ENCODE measurements around the gene CNTFR. TPM values are rescaled to one million over a fixed set of nuclear protein-coding genes. Genes with fewer than 3 reads are reported as not detected.

The CNTFR gene
- total RNA-seq, 4 donors from 2014 or later: 0.29 to 4.6 (median 0.40) TPM; not detected in 1

DNA sequence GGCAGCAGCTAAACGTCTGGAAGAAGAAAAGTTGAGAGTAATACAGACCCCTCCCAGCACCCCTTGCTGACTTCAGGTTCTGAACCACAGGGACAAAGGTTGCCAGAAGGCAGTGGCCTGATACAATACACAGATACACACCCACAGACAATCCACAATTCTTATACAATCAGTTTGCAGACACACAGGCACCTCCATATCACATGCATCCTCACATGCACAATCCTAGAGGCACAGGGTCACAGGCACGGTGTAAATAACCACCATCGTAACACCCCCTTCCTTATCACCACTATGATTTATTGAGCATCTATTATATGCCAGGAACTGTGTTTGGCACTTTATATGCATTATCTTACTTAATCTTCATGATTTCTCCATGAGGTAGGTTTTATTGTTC is 8.2 kb downstream of the CNTFR start:
- 60 to 76% methylated on average over 3 of the region's 3 CpGs for WGBS, 2 donors
- H3K9me3 ChIP-seq: no peaks in the 10 kb centered on the region

DNA sequence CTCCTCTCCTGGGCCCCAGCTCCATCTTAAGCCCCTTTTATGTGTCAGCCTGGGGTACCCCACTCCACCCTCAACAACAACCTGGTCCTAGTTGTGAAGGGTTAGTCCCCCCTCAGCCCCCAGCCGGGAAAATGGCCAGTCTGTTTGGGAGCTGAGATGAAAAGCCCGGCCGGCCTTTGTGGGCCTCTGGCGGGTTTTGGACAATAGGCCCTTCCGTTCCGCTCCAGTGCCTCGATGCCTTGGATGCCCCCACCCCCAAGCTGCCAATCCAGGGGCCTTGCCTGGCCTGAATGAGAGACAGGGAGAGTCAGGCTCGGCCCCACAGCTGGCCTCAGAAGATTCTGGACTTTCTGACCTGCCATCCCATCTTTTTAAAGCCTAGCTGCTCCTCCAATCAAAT is 9.2 kb downstream of the CNTFR start:
- peaks cover 0 to 98% (median 17%) of the 10 kb centered on the region in 4 donors for H3K27me3 ChIP-seq
- no peak for TF ChIP-seq POLR2A (IDR thresholded peaks at IDR 0.05)
- TF ChIP-seq, protein P1, sequence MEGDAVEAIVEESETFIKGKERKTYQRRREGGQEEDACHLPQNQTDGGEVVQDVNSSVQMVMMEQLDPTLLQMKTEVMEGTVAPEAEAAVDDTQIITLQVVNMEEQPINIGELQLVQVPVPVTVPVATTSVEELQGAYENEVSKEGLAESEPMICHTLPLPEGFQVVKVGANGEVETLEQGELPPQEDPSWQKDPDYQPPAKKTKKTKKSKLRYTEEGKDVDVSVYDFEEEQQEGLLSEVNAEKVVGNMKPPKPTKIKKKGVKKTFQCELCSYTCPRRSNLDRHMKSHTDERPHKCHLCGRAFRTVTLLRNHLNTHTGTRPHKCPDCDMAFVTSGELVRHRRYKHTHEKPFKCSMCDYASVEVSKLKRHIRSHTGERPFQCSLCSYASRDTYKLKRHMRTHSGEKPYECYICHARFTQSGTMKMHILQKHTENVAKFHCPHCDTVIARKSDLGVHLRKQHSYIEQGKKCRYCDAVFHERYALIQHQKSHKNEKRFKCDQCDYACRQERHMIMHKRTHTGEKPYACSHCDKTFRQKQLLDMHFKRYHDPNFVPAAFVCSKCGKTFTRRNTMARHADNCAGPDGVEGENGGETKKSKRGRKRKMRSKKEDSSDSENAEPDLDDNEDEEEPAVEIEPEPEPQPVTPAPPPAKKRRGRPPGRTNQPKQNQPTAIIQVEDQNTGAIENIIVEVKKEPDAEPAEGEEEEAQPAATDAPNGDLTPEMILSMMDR (IDR thresholded peaks at IDR 0.05): no peak

More for the DNA sequence above, 8.2 kb downstream of the CNTFR start:
- no peaks in the 10 kb centered on the region for H3K36me3 ChIP-seq
- DNase-seq: no peak
- intact Hi-C loops (cut with DNase I): loop anchor here (10.0 kb wide), 2 partner anchors 77 to 177 kb away; no protein-coding TSS in a partner anchor
- H3K4me1 ChIP-seq: peaks cover 4 to 22% (median 8%) of the 10 kb centered on the region in 3 donors
- TF ChIP-seq, protein P1 (IDR thresholded peaks at IDR 0.05): no peak
- TF ChIP-seq POLR2A (IDR thresholded peaks at IDR 0.05): no peak
- peaks cover 0 to 98% (median 20%) of the 10 kb centered on the region in 4 donors for H3K27me3 ChIP-seq
- H3K4me3 ChIP-seq: no peak overlapping the region
- H3K27ac ChIP-seq: no peak overlapping the region

DNA sequence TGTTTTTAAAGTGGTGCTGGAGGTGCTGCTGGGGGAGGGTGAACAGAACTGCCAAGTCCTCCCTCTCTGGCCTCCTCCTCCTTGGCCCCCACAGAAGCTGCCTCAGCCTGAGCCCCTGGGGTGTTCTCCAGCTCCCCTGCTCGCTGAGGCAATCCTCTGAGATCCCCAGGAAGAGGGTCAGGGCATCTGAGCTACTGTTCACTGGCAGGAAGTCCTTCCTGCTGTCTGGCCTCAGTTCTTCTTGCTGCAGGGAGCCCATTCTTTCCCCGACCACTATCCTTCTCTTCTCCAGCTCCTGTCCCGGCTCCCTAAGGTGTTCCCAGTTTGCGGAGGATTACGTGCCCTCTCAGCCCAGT is 9.7 kb downstream of the CNTFR start:
- intact Hi-C loops (cut with DNase I): loop anchor here (10.0 kb wide), 2 partner anchors 75 to 175 kb away; no protein-coding TSS in a partner anchor
- peaks cover 0 to 98% (median 17%) of the 10 kb centered on the region in 4 donors for H3K27me3 ChIP-seq
- no peaks in the 10 kb centered on the region for H3K36me3 ChIP-seq
- WGBS, 2 donors: 85 to 89% methylated on average over 5 of the region's 5 CpGs
- no peak overlapping the region for H3K4me3 ChIP-seq
- peaks cover 4 to 22% (median 8%) of the 10 kb centered on the region in 3 donors for H3K4me1 ChIP-seq
- TF ChIP-seq POLR2A (IDR thresholded peaks at IDR 0.05): no peak
- TF ChIP-seq, protein P1 (IDR thresholded peaks at IDR 0.05): no peak
- no peak for DNase-seq
- no peak overlapping the region for H3K27ac ChIP-seq
- H3K9me3 ChIP-seq: no peaks in the 10 kb centered on the region

More for the DNA sequence above, 9.2 kb downstream of the CNTFR start:
- WGBS, 2 donors: 80% methylated on average over 2 of the region's 8 CpGs; no CpG with 5 or more reads in 1 of the 2 donors
- Histone ChIP-seq H3K4me3 (no peak overlapping the region), H3K4me1 (peaks cover 4 to 22% (median 8%) of the 10 kb centered on the region in 3 donors), H3K36me3 (no peaks in the 10 kb centered on the region), H3K9me3 (no peaks in the 10 kb centered on the region), H3K27ac (no peak overlapping the region)
- no peak for DNase-seq
- intact Hi-C loops (cut with DNase I): loop anchor here (10.0 kb wide), 2 partner anchors 76 to 176 kb away; no protein-coding TSS in a partner anchor

DNA sequence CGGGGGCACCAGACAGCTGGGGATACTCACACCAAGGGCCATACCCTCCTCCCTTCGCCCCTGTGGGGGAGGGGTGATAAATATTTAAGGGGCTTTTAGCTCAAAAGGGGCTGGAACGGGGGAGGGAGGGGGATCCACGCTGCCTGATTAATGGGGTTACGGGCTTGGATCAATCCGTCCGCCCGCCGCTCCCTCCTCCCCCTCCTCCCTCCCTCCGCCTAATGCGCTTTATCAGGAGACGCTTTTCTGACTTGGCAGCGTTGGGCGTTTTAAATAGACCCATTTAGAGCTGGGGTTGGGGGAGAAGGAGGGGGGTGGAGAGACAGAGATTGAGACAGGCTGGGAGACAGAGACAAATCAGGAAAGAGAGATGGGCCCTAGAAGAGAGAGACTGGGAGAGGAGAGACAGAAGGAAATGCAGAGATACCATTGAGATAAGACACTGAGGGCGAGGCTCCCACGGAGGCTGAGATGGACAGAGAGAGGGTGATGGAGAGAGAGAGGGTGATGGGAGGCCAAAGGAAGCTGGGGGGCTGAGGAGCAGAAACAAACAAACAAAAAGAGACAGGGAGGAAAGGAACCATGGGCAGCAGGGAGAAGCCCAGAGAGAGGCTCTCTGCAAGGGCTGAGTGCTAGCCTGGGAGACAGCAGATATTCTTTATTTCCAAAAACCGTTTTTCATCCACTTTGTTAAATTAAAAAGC is 10.3 kb downstream of the CNTFR start:
- WGBS, 2 donors: 17 to 21% methylated on average over 12 of the region's 17 CpGs
- Histone ChIP-seq H3K27me3 (peaks cover 0 to 98% (median 17%) of the 10 kb centered on the region in 4 donors), H3K9me3 (no peaks in the 10 kb centered on the region), H3K4me3 (no peak overlapping the region), H3K36me3 (no peaks in the 10 kb centered on the region), H3K4me1 (peaks cover 4 to 22% (median 8%) of the 10 kb centered on the region in 3 donors), H3K27ac (no peak overlapping the region)
- no peak for DNase-seq
- no peak for TF ChIP-seq POLR2A (IDR thresholded peaks at IDR 0.05)
- TF ChIP-seq, protein P1 (IDR thresholded peaks at IDR 0.05): no peak
- intact Hi-C loops (cut with DNase I): no loop called here
